Gastrocnemius medialis (tissue), 4 donors: ENCODE measurements around the gene DMWD.

ENCODE experiments used
- POLR2A ChIP-seq, 2 donors: fragments of 450-650 bp; IDR thresholded peaks; one replicate each; pipeline ENCODE4 v1.6.1; 2017; ENCODE audit warnings: antibody characterized with exemption in 2 of 2, mild to moderate bottlenecking in 2 of 2, moderate library complexity in 2 of 2
- TF ChIP-seq, protein P1 (sequence below), 5 experiments: fragments of 450-650 bp in 3 of 5; fragments of 200-600 bp in 2 of 5; sonication (generic) in 2 of 5; IDR thresholded peaks in 4 of 5; conservative IDR thresholded peaks in 1 of 5; 1 replicate in 4 of 5; 2 replicates in 1 of 5; pipeline ENCODE4 v1.5.1; 2016 to 2019; ENCODE audit warnings: antibody characterized with exemption in 5 of 5, mild to moderate bottlenecking in 3 of 5, moderate library complexity in 3 of 5

DNA sequence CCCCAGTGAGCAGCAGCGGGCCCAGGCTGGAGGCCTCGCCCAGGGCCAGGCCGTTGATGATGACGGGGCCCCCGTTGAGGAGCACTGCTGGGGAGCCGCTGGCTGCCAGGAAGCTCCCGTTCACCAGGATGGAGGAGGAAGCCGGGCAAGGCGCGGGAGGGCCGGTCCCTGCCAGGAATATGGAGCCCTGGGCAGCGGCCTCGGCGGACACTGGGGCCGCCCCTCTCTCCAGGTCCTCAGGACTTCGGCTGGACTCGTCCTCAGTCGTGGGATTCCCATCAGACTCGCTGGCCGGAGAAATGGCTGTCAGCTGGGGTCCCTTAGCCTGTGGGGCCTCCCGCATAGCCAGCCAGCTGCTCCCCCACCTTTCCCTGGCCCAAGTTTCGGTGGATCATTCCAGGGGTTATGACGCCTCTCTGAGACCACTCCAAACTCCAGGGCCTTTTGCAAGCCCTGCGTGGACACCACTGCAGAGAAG lies 25.7 kb downstream of the DMWD start:
- TF ChIP-seq, protein P1, sequence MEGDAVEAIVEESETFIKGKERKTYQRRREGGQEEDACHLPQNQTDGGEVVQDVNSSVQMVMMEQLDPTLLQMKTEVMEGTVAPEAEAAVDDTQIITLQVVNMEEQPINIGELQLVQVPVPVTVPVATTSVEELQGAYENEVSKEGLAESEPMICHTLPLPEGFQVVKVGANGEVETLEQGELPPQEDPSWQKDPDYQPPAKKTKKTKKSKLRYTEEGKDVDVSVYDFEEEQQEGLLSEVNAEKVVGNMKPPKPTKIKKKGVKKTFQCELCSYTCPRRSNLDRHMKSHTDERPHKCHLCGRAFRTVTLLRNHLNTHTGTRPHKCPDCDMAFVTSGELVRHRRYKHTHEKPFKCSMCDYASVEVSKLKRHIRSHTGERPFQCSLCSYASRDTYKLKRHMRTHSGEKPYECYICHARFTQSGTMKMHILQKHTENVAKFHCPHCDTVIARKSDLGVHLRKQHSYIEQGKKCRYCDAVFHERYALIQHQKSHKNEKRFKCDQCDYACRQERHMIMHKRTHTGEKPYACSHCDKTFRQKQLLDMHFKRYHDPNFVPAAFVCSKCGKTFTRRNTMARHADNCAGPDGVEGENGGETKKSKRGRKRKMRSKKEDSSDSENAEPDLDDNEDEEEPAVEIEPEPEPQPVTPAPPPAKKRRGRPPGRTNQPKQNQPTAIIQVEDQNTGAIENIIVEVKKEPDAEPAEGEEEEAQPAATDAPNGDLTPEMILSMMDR (IDR thresholded peaks at IDR 0.05 in 4 of 5, conservative IDR thresholded peaks at IDR 0.05 in 1 of 5): no peak
- TF ChIP-seq POLR2A (IDR thresholded peaks at IDR 0.05): no peak
